Body of pancreas (tissue), 4 donors: ENCODE results near the gene CUL9. TPM values are rescaled to one million over a fixed set of nuclear protein-coding genes. Genes with fewer than 3 reads are reported as not detected.

Experiments
- ATAC-seq: fragments of 150-250 bp; one replicate; pipeline ENCODE4 v1.9.1; 2016
- DNase-seq, 4 donors: peaks; one replicate each; pipeline ENCODE4 v3.0.0-alpha.2; 2019
- H3K27ac ChIP-seq, 4 donors: fragments of 200-600 bp; sonication (generic); 1 replicate in 3 of 4; 2 replicates in 1 of 4; pipeline versions ENCODE4 v1.5.1 to v1.6.1; 2016 to 2019; ENCODE audit warnings: mild to moderate bottlenecking in 1 of 4, mixed read lengths in 1 of 4, moderate library complexity in 1 of 4
- H3K27me3 ChIP-seq, 2 donors: fragments of 200-600 bp; sonication (generic); one replicate each; pipeline ENCODE4 v1.6.0; 2016; ENCODE audit warnings: mild to moderate bottlenecking in 1 of 2
- H3K36me3 ChIP-seq, 2 donors: fragments of 200-600 bp; sonication (generic); replicated peaks in 1 of 2; 2 replicates each; pipeline ENCODE4 v1.5.1; 2016; ENCODE audit warnings: low read depth in 2 of 2; ENCODE audit not compliant: insufficient read depth in 1 of 2
- H3K4me1 ChIP-seq: fragments of 200-600 bp; sonication (generic); one replicate; pipeline ENCODE4 v1.6.0; 2016
- H3K4me3 ChIP-seq, 2 donors: fragments of 200-600 bp; sonication (generic); 1 replicate in 1 of 2; 2 replicates in 1 of 2; pipeline ENCODE4 v1.5.1; 2016 to 2019
- H3K9me3 ChIP-seq, 3 donors: fragments of 200-600 bp; sonication (generic); 1 replicate in 2 of 3; 2 replicates in 1 of 3; pipeline ENCODE4 v1.5.1; 2016
- POLR2A ChIP-seq, 3 donors: fragments of 450-650 bp; IDR thresholded peaks; one replicate each; pipeline ENCODE4 v1.6.1; 2016; ENCODE audit warnings: antibody characterized with exemption in 3 of 3, mild to moderate bottlenecking in 2 of 3
- WGBS, 2 donors: methylation state at CpG; one replicate each; pipeline ENCODE4 v1.1.5; 2017; 5-methylcytosine and 5-hydroxymethylcytosine counted together
- intact Hi-C: fragments of 100-400 bp; cut with DNase I; formaldehyde crosslinking; loops from one replicate; pipeline ENCODE4 v1.15.1; 2023
- total RNA-seq, 2 donors: library from RNA; depleted of rRNA; stranded (reverse); fragments of >200 nt; gene quantifications; one replicate each; pipeline ENCODE4 v1.1.0, GENCODE V29; 2016
- TF ChIP-seq, protein P1 (sequence below), 7 experiments: fragments of 450-650 bp in 4 of 7; fragments of 200-600 bp in 3 of 7; sonication (generic) in 3 of 7; IDR thresholded peaks; one replicate each; pipeline ENCODE4 v1.5.1; 2016 to 2019; ENCODE audit warnings: antibody characterized with exemption in 7 of 7

CUL9 gene
- total RNA-seq, 2 donors from 2014 or later: 34.8 to 84.4 TPM

DNA sequence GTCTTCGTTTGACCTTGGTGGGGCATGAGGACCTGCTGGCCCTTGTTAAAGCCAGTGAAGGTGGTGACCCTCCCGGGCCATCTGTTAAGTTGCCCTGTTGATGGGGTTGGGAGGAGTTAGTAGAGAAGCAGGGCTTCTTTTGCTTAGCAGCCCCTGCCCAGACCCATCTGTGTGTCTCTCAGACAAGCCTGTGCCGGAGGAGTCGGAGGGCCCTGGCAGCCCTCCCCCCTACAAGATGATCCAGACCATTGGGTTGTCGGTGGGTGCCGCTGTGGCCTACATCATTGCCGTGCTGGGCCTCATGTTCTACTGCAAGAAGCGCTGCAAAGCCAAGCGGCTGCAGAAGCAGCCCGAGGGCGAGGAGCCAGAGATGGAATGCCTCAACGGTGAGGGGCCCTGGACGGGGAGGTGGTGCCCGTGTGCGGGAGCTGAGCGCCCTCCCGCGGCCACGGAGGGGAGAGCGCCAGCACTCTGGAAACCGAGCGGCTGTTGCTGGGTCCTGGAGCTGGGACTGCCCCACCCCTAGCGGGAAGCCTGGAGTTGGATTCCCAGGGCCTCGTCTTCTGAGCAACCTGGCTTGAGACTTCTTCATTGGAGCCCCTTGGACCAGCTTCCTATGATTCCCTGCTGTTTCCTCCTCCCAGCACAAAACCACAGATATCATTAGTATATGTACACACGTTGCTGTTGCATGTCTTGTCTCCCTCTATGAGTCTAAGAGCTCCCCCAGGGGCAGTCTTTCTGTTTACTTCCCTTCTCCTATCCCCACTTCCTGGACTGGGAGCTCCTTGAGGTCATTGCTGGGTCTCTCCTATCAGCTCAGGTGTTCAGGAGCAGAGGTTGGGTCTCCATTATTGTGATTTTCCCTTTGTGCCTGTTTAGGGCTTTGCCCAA, 38.5 kb upstream of the CUL9 start:
- H3K27me3 ChIP-seq: no peaks in the 10 kb centered on the region
- intact Hi-C loops: loop anchor here (5.0 kb wide), 2 partner anchors 71 to 236 kb away; no protein-coding TSS in a partner anchor
- H3K4me1 ChIP-seq: peaks cover 8% of the 10 kb centered on the region
- ATAC-seq (peak; percentile 97), DNase-seq (peak; percentile 84 to 91 (median 88))
- TF ChIP-seq, protein P1, sequence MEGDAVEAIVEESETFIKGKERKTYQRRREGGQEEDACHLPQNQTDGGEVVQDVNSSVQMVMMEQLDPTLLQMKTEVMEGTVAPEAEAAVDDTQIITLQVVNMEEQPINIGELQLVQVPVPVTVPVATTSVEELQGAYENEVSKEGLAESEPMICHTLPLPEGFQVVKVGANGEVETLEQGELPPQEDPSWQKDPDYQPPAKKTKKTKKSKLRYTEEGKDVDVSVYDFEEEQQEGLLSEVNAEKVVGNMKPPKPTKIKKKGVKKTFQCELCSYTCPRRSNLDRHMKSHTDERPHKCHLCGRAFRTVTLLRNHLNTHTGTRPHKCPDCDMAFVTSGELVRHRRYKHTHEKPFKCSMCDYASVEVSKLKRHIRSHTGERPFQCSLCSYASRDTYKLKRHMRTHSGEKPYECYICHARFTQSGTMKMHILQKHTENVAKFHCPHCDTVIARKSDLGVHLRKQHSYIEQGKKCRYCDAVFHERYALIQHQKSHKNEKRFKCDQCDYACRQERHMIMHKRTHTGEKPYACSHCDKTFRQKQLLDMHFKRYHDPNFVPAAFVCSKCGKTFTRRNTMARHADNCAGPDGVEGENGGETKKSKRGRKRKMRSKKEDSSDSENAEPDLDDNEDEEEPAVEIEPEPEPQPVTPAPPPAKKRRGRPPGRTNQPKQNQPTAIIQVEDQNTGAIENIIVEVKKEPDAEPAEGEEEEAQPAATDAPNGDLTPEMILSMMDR (IDR thresholded peaks at IDR 0.05): peak; percentile 87 to 98 (median 94)
- no peak for TF ChIP-seq POLR2A (IDR thresholded peaks at IDR 0.05)
- no peaks in the 10 kb centered on the region for H3K9me3 ChIP-seq
- 18 to 39% methylated on average over 4 to 25 of the region's 25 CpGs for WGBS, 2 donors
- H3K27ac ChIP-seq: no peak overlapping the region
- H3K36me3 ChIP-seq: no peaks in the 10 kb centered on the region
- H3K4me3 ChIP-seq: no peak overlapping the region

DNA sequence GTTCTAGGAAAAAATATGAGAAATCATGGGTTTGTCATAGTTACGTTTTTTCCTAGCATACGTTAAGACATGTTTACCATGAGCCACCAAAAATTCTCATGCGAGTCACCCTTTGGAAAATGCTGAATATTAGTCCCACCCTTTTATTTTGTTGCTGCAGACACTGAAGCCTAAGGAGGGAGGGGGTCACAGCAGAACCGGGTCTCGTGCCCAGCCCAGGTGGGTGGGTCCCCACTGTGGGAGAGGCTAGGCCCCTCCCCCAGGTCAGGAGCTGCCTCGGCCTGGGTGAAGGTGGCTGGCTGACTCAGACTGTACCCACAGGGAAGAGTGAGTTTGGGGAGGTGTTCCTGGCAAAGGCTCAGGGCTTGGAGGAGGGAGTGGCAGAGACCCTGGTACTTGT, 37.1 kb upstream of the CUL9 start:
- no peaks in the 10 kb centered on the region for H3K36me3 ChIP-seq
- ATAC-seq: no peak
- DNase-seq: no peak
- H3K9me3 ChIP-seq: no peaks in the 10 kb centered on the region
- no peak overlapping the region for H3K27ac ChIP-seq
- intact Hi-C loops: loop anchor here (5.0 kb wide), 2 partner anchors 73 to 238 kb away; no protein-coding TSS in a partner anchor
- no peak overlapping the region for H3K4me3 ChIP-seq
- H3K4me1 ChIP-seq: peaks cover 14% of the 10 kb centered on the region
- H3K27me3 ChIP-seq: no peaks in the 10 kb centered on the region
- TF ChIP-seq POLR2A (IDR thresholded peaks at IDR 0.05): no peak
- TF ChIP-seq, protein P1 (IDR thresholded peaks at IDR 0.05): no peak
- 80% methylated on average over 6 of the region's 6 CpGs for WGBS, 2 donors

GRCh38 chr6:43146261-43146660, 35.7 kb upstream of the CUL9 start:
- Histone ChIP-seq H3K4me1 (peaks cover 27% of the 10 kb centered on the region), H3K27me3 (no peaks in the 10 kb centered on the region), H3K9me3 (no peaks in the 10 kb centered on the region), H3K27ac (no peak overlapping the region), H3K36me3 (no peaks in the 10 kb centered on the region), H3K4me3 (no peak overlapping the region)
- DNase-seq (no peak), ATAC-seq (no peak)
- WGBS, 2 donors: 84% methylated on average over 3 of the region's 3 CpGs
- intact Hi-C loops: no loop called here
- TF ChIP-seq POLR2A (IDR thresholded peaks at IDR 0.05): no peak
- TF ChIP-seq, protein P1 (IDR thresholded peaks at IDR 0.05): no peak

DNA sequence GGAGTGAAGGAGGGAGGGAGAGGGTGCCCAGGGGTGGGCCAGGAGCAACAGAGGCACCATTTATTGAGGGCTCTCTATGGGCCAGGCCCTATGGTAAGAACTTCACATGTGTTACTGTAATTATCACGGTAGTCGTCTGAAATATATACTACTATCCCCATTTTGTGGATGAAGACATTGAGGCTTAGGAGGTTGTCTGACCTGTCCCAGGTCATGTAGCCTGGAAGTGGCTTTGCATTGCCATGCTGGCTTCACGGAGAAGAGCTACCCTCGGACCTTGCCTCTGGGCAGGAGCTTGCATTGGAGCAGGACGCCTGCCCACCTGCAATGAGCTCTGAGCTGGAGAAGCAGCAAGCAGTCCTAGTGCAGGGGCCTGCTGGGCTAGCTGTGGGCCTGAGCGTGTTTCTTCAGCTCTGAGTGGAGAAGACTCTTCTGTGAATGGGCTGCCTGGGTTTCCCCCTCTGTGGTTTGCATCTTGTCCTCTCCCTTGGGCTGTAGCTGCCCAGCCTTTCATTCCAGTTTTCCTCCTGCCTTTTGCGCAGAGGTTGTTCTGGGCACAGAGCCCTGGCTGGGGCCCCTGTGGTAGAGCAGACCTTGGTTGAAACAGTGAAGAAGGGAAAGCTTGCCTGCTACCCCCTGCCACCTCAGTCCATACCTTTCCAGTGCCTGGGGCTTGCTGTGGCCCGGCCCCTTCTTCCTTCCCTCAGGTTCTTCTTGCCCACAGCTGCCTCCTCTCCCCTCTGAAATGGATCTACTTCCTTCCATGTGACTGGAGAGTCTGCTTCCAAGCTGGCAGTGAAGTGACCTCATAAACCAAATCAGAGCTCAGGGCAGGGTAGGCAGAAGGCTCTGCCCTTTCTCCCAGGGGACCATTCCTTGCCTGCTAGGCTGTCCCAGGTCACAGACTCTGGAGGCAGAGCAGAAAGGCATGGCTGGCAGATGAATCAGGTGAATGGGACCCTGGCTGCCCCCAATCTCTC, 35.0 kb upstream of the CUL9 start:
- WGBS, 2 donors: 92 to 94% methylated on average over 6 to 8 of the region's 8 CpGs
- intact Hi-C loops: no loop called here

More for the DNA sequence above, 35.0 kb upstream of the CUL9 start:
- no peak overlapping the region for H3K4me3 ChIP-seq
- H3K27me3 ChIP-seq: no peaks in the 10 kb centered on the region
- TF ChIP-seq POLR2A (IDR thresholded peaks at IDR 0.05): no peak
- TF ChIP-seq, protein P1 (IDR thresholded peaks at IDR 0.05): no peak
- no peaks in the 10 kb centered on the region for H3K36me3 ChIP-seq
- peaks cover 27% of the 10 kb centered on the region for H3K4me1 ChIP-seq
- no peak for DNase-seq
- no peaks in the 10 kb centered on the region for H3K9me3 ChIP-seq
- H3K27ac ChIP-seq: no peak overlapping the region
- ATAC-seq: no peak
